GM18909 (cell line): ENCODE results near the gene FAM81A.

Source experiments
- ATAC-seq: cut with Tn5 transposase; IDR thresholded peaks from one replicate; pipeline ENCODE4 v1.9.1; 2021; ENCODE audit warnings: mild to moderate bottlenecking; ENCODE audit not compliant: unreplicated experiment, poor library complexity

FAM81A gene

DNA sequence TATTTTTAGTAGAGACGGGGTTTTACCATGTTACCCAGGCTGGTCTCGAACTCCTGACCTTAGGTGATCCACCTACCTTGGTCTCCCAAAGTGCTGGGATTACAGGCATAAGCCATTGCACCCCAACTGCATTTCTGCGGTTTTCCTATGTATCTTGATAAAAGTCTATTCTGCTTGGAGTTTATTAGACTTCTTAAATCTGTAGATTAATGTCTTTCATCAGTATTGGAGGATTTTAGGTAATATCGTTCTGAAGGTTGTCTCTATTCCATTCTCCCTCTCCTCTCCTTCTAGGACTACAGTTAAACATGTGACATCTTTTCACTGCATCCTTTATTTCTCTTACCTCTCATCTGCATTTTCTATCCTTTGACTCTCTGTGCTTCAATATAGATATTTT, 127.3 kb downstream of the FAM81A start:
- ATAC-seq: no peak

- no peak for ATAC-seq
Measured at GRCh38 chr15:59567324-59567723, 129.3 kb downstream of the FAM81A start.

DNA sequence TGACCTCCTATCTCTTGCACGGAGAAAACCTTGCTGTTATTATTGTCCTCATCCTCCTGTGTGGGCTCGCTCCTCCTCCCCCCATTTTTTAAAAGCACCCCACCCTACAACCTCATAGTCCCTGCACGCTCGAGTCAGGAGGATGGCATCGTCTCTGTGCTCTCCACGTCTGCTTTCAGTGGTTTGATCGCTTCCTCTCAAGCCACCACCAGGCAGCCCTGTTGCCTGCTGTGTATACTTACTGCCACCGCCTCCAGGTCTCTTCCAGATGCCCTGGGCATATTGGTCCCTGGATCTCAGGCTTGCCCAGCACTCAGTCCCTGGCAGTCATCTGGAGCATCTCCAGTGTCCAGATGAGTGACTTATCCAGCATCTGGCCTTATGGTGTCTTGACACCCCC, 131.5 kb downstream of the FAM81A start:
- no peak for ATAC-seq

GRCh38 chr15:59570315-59570714, 132.3 kb downstream of the FAM81A start:
- ATAC-seq: no peak

DNA sequence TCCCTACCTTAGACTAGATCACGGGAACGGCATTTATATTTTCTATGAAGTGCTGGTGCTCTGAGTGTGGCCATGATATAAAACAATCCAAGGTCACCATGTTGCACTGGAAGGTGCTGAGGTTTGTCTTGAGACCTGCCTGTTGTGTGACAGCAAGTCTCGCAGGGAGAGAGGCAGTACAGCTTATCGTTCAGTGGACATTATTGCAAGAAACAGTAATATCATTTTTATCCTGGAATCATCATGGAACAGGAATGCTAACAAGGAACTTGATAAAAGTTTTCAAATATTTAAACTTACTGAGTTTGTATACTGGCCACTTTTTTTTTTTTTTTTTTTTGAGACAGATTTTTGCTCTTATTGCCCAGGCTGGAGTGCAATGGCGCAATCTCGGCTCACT, 133.6 kb downstream of the FAM81A start:
- no peak for ATAC-seq
